Neuronal stem cell (in vitro differentiated cells): ENCODE measurements around the gene CD1C.
"Not testable (repeated sequence)": the region's sequence is repeated elsewhere in the genome, so short reads cannot be mapped to it uniquely, and the experiment has no call there.

Experiments
- DNase-seq: peaks from one replicate; pipeline ENCODE4 v3.0.0-alpha.2; 2013; ENCODE audit warnings: low spot score
- H2AFZ ChIP-seq: one replicate; pipeline ENCODE4 v1.6.1; 2013; ENCODE audit warnings: mild to moderate bottlenecking, low read length, inconsistent platforms
- H2AK5ac ChIP-seq: 2 replicates; pipeline ENCODE4 v1.6.1; 2013; ENCODE audit warnings: low read depth, mild to moderate bottlenecking, inconsistent platforms, low read length, moderate library complexity, mixed read lengths
- H2BK120ac ChIP-seq: 2 replicates; pipeline ENCODE4 v1.6.1; 2013; ENCODE audit warnings: low read depth, mild to moderate bottlenecking, inconsistent platforms, low read length, moderate library complexity, mixed read lengths
- H2BK12ac ChIP-seq: one replicate; pipeline ENCODE4 v1.6.1; 2013; ENCODE audit warnings: low read length, inconsistent platforms
- H2BK15ac ChIP-seq: 2 replicates; pipeline ENCODE4 v1.6.1; 2013; ENCODE audit warnings: mild to moderate bottlenecking, low read length, inconsistent platforms, mixed read lengths
- H2BK5ac ChIP-seq: one replicate; pipeline ENCODE4 v1.6.1; 2013; ENCODE audit warnings: inconsistent platforms, mild to moderate bottlenecking, low read length, moderate library complexity
- H3K14ac ChIP-seq: one replicate; pipeline ENCODE4 v1.6.1; 2013; ENCODE audit warnings: low read length, inconsistent platforms
- H3K18ac ChIP-seq: 2 replicates; pipeline ENCODE4 v1.6.1; 2013; ENCODE audit warnings: low read length, inconsistent platforms
- H3K23ac ChIP-seq: 2 replicates; pipeline ENCODE4 v1.6.1; 2013; ENCODE audit warnings: low read depth, mild to moderate bottlenecking, mixed read lengths, low read length, inconsistent platforms; ENCODE audit not compliant: poor library complexity
- H3K27ac ChIP-seq: replicated peaks from 3 replicates; pipeline ENCODE4 v1.5.1; 2013; ENCODE audit warnings: low read length, inconsistent platforms
- H3K27me3 ChIP-seq, 3 experiments: 2 replicates each; pipeline ENCODE4 v1.6.1; 2013; ENCODE audit warnings: low read length in 3 of 3, mild to moderate bottlenecking in 2 of 3, inconsistent platforms in 1 of 3, low read depth in 1 of 3, mixed read lengths in 1 of 3, moderate library complexity in 1 of 3; ENCODE audit not compliant: control insufficient read depth in 3 of 3, insufficient read depth in 3 of 3
- H3K36me3 ChIP-seq, 2 donors: replicated peaks in 1 of 2; 2 replicates each; pipeline ENCODE4 v1.6.1; 2013; ENCODE audit warnings: low read length in 2 of 2; ENCODE audit not compliant: control insufficient read depth in 2 of 2, insufficient read depth in 2 of 2
- H3K4ac ChIP-seq: 2 replicates; pipeline ENCODE4 v1.6.1; 2013; ENCODE audit warnings: inconsistent platforms, mild to moderate bottlenecking, low read length, moderate library complexity
- H3K4me1 ChIP-seq, 2 donors: 1 replicate in 1 of 2; 2 replicates in 1 of 2; pipeline ENCODE4 v1.6.1; 2013; ENCODE audit warnings: low read length in 2 of 2, low read depth in 1 of 2; ENCODE audit not compliant: control insufficient read depth in 2 of 2, insufficient read depth in 1 of 2
- H3K4me2 ChIP-seq: one replicate; pipeline ENCODE4 v1.6.1; 2013; ENCODE audit warnings: mild to moderate bottlenecking, low read length, inconsistent platforms; ENCODE audit not compliant: insufficient read depth, poor library complexity, severe bottlenecking
- H3K4me3 ChIP-seq, 2 donors: 2 replicates each; pipeline ENCODE4 v1.5.1; 2013; ENCODE audit warnings: low read length in 2 of 2, mild to moderate bottlenecking in 2 of 2, inconsistent platforms in 1 of 2, moderate library complexity in 1 of 2
- H3K79me1 ChIP-seq: one replicate; pipeline ENCODE4 v1.6.1; 2013; ENCODE audit warnings: low read depth, mild to moderate bottlenecking, inconsistent platforms, low read length, moderate library complexity
- H3K9ac ChIP-seq: one replicate; pipeline ENCODE4 v1.6.1; 2013; ENCODE audit warnings: mild to moderate bottlenecking, low read depth, low read length, inconsistent platforms; ENCODE audit not compliant: poor library complexity
- H3K9me3 ChIP-seq, 2 donors: replicated peaks in 1 of 2; 2 replicates each; pipeline versions ENCODE3 to v1.6.1; 2013; ENCODE audit warnings: low read length in 2 of 2, mild to moderate bottlenecking in 2 of 2, inconsistent platforms in 1 of 2, low read depth in 1 of 2, mixed read lengths in 1 of 2, moderate library complexity in 1 of 2; ENCODE audit not compliant: control insufficient read depth in 2 of 2, insufficient read depth in 1 of 2
- H4K8ac ChIP-seq: one replicate; pipeline ENCODE4 v1.6.1; 2013; ENCODE audit warnings: low read depth, mild to moderate bottlenecking, inconsistent platforms, low read length, moderate library complexity
- H4K91ac ChIP-seq: one replicate; pipeline ENCODE4 v1.6.1; 2013; ENCODE audit warnings: low read length, low read depth, mild to moderate bottlenecking, inconsistent platforms; ENCODE audit not compliant: poor library complexity
- WGBS, 2 donors: extraction: QIAGEN DNeasy Blood & Tissue Kit; methylation state at CpG; one replicate each; pipeline ENCODE4 v1.1.7; 2013; ENCODE audit warnings: missing lambda C conversion rate in 2 of 2, mixed read lengths in 1 of 2; ENCODE audit not compliant: insufficient read length in 2 of 2, insufficient replicate concordance in 1 of 2; ENCODE audit errors: extremely low coverage in 2 of 2; 5-methylcytosine and 5-hydroxymethylcytosine counted together

CD1C gene

DNA sequence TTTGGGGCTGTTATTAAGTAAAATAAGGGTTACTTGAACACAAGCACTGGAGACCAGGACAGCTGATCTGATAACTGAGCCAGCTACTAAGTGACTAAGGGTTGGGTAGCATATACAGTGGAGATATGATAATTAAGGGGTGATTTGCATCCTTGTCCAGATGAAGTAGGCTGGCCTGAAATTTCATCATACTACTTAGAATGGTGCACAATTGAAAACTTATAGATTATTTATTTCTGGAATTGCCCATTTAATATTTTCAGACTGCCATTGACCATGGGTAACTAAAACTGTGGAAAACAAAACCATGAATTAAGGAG, 45.5 kb downstream of the CD1C start:
- H3K4me3 ChIP-seq: no peak overlapping the region
- H2BK15ac ChIP-seq: no peak overlapping the region
- H3K14ac ChIP-seq: no peak overlapping the region
- no peak overlapping the region for H3K27ac ChIP-seq
- H3K4me1 ChIP-seq: no peaks in the 10 kb centered on the region
- no peak overlapping the region for H3K4me2 ChIP-seq
- H4K8ac ChIP-seq: no peak overlapping the region
- no peak overlapping the region for H4K91ac ChIP-seq
- no peak overlapping the region for H3K23ac ChIP-seq
- no peak overlapping the region for H3K9ac ChIP-seq
- H2AFZ ChIP-seq: no peak overlapping the region
- no peak for DNase-seq
- H2BK12ac ChIP-seq: no peak overlapping the region
- H3K9me3 ChIP-seq: no peaks in the 10 kb centered on the region
- no peaks in the 10 kb centered on the region for H3K79me1 ChIP-seq
- no peak overlapping the region for H2BK120ac ChIP-seq
- no peak overlapping the region for H2BK5ac ChIP-seq
- no peaks in the 10 kb centered on the region for H3K36me3 ChIP-seq
- H3K27me3 ChIP-seq: no peaks in the 10 kb centered on the region
- H3K4ac ChIP-seq: no peak overlapping the region
- H2AK5ac ChIP-seq: no peak overlapping the region
- no peak overlapping the region for H3K18ac ChIP-seq

DNA sequence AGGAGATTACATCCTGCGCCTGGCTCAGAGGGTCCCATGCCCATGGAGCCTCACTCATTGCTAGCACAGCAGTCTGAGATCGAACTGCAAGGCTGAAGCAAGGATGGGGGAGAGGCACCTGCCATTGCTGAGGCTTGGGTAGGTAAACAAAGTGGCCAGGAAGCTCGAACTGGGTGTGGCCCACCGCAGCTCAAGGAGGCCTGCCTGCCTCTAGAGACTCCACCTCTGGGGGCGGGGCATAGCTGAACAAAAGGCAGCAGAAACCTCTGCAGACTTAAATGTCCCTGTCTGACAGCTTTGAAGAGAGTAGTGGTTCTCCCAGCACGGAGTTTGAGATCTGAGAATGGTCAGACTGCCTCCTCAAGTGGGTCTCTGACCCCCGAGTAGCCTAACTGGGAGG, 46.7 kb downstream of the CD1C start:
- not testable (repeated sequence) for H3K27me3 ChIP-seq, H3K9ac ChIP-seq, H3K79me1 ChIP-seq, H2BK5ac ChIP-seq, H3K4me2 ChIP-seq, H3K23ac ChIP-seq, H3K4me3 ChIP-seq, H2AK5ac ChIP-seq, H3K4ac ChIP-seq, H3K4me1 ChIP-seq, DNase-seq, H3K36me3 ChIP-seq, H3K14ac ChIP-seq, H2BK120ac ChIP-seq, H4K91ac ChIP-seq, H2BK15ac ChIP-seq, H3K27ac ChIP-seq, H2AFZ ChIP-seq, H4K8ac ChIP-seq, H3K9me3 ChIP-seq, H2BK12ac ChIP-seq, H3K18ac ChIP-seq
- WGBS, 2 donors: no CpG with 5 or more reads among the region's 7 CpGs
